ENCODE measurements around the gene SLC20A1. TPM values are rescaled to one million over a fixed set of nuclear protein-coding genes. Genes with fewer than 3 reads are reported as not detected.

The SLC20A1 gene
- total RNA-seq, 1 donor from 2014 or later, result 59.4 TPM

GRCh38 chr2:112644933-112645309 is 818 bp upstream of the SLC20A1 start:
- no peaks in the 10 kb centered on the region for H3K27me3 ChIP-seq
- peak overlapping the region; percentile 94 for H3K4me3 ChIP-seq
- intact Hi-C loops (cut with DNase I), result no loop called here
- H3K36me3 ChIP-seq, result peaks cover 28% of the 10 kb centered on the region
- no peak for TF ChIP-seq CTCF (IDR thresholded peaks at IDR 0.05)
- H3K4me1 ChIP-seq, result peaks cover 34% of the 10 kb centered on the region
- ATAC-seq (no peak), DNase-seq (peak; percentile 25)
- peak overlapping the region; percentile 98 for H3K27ac ChIP-seq
- H3K9me3 ChIP-seq, result no peaks in the 10 kb centered on the region

- no peak for TF ChIP-seq CTCF (IDR thresholded peaks at IDR 0.05)
- no peaks in the 10 kb centered on the region for H3K27me3 ChIP-seq
- peak overlapping the region; percentile 98 for H3K27ac ChIP-seq
- peak; percentile 42 for ATAC-seq
- no peak for DNase-seq
- peaks cover 41% of the 10 kb centered on the region for H3K36me3 ChIP-seq
- H3K4me1 ChIP-seq, result peaks cover 34% of the 10 kb centered on the region
- no peaks in the 10 kb centered on the region for H3K9me3 ChIP-seq
- intact Hi-C loops (cut with DNase I), result no loop called here
- H3K4me3 ChIP-seq, result peak overlapping the region; percentile 94
These were observed 472 bp downstream of the SLC20A1 start for GRCh38 chr2:112646102-112646719.

GRCh38 chr2:112646791-112647689 is 1.3 kb downstream of the SLC20A1 start:
- H3K27ac ChIP-seq, result peak overlapping the region; percentile 98
- no peak for TF ChIP-seq CTCF (IDR thresholded peaks at IDR 0.05)
- no peaks in the 10 kb centered on the region for H3K27me3 ChIP-seq
- no peak for ATAC-seq
- peaks cover 49% of the 10 kb centered on the region for H3K36me3 ChIP-seq
- peaks cover 34% of the 10 kb centered on the region for H3K4me1 ChIP-seq
- peak overlapping the region; percentile 94 for H3K4me3 ChIP-seq
- intact Hi-C loops (cut with DNase I), result no loop called here
- DNase-seq, result no peak
- no peaks in the 10 kb centered on the region for H3K9me3 ChIP-seq

GRCh38 chr2:112648081-112648480 is 2.3 kb downstream of the SLC20A1 start:
- intact Hi-C loops (cut with DNase I), result no loop called here
- H3K9me3 ChIP-seq, result no peaks in the 10 kb centered on the region
- peaks cover 34% of the 10 kb centered on the region for H3K4me1 ChIP-seq
- DNase-seq (no peak), ATAC-seq (no peak)
- H3K4me3 ChIP-seq, result peak overlapping the region; percentile 94
- H3K27ac ChIP-seq, result no peak overlapping the region
- H3K27me3 ChIP-seq, result no peaks in the 10 kb centered on the region
- H3K36me3 ChIP-seq, result peaks cover 60% of the 10 kb centered on the region
- no peak for TF ChIP-seq CTCF (IDR thresholded peaks at IDR 0.05)

GRCh38 chr2:112656679-112657078 is 10.9 kb downstream of the SLC20A1 start:
- no peak for DNase-seq
- Histone ChIP-seq H3K9me3 (no peaks in the 10 kb centered on the region), H3K36me3 (peaks cover 95% of the 10 kb centered on the region), H3K27me3 (no peaks in the 10 kb centered on the region), H3K4me3 (no peak overlapping the region), H3K4me1 (peaks cover 9% of the 10 kb centered on the region), H3K27ac (no peak overlapping the region)
- intact Hi-C loops (cut with DNase I), result no loop called here
- no peak for ATAC-seq
- no peak for TF ChIP-seq CTCF (IDR thresholded peaks at IDR 0.05)
